ENCODE measurements around the gene NPFFR1. TPM values are rescaled to one million over a fixed set of nuclear protein-coding genes. Genes with fewer than 3 reads are reported as not detected.

Gene NPFFR1
- total and polyA plus RNA-seq, 4 donors, result 0.50 to 1.8 (median 1.6) TPM

DNA sequence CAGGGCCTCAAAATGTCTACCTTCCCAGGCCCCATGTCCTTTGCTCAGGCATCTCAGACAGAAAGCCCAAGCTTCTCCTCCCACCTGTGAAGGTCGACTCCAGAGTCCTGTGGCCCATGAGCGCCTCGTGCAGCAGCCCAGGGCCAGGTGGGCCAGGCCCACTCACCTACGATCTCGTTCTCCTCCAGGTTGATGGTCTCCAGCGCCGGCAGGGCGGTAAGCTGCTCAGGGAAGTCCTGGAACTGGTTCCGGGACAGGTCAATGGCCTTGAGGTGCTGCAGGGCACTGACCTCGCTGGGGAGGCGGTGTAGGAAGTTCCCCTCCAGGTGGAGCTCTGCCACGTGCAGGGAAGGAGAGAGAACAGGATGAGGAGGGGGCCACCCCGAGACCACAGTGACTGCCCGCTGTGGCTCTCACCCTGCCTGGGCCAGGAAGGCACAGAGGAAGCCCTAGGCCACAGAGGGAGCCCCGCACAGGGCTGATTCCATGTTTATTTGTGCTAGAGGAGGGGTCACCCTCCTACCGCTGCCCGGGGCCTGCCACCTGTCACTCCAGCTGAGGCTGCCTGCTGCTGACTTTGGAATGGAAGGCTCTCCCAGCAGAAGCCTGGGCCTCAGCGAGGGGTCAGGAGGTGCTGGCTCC, 40.0 kb upstream of the NPFFR1 start:
- Histone ChIP-seq H3K4me1 (ENCODE audit: control insufficient read depth, insufficient read depth, low read length) (peaks cover 30% of the 10 kb centered on the region), H3K27me3 (ENCODE audit: control insufficient read depth, insufficient read depth, low read length) (no peaks in the 10 kb centered on the region), H3K27ac (ENCODE audit: low read depth, low read length) (no peak overlapping the region), H3K4me3 (ENCODE audit: low read depth, low read length) (no peak overlapping the region), H3K36me3 (ENCODE audit: control insufficient read depth, insufficient read depth, low read length) (peaks cover 21% of the 10 kb centered on the region), H3K9me3 (ENCODE audit: control insufficient read depth, insufficient read depth, low read length) (no peaks in the 10 kb centered on the region)
- 77% methylated on average over 18 of the region's 18 CpGs for WGBS (ENCODE audit: insufficient coverage)
- no peak for DNase-seq (ENCODE audit: low read depth in 4 of 6, low spot score in 6 of 6)

DNA sequence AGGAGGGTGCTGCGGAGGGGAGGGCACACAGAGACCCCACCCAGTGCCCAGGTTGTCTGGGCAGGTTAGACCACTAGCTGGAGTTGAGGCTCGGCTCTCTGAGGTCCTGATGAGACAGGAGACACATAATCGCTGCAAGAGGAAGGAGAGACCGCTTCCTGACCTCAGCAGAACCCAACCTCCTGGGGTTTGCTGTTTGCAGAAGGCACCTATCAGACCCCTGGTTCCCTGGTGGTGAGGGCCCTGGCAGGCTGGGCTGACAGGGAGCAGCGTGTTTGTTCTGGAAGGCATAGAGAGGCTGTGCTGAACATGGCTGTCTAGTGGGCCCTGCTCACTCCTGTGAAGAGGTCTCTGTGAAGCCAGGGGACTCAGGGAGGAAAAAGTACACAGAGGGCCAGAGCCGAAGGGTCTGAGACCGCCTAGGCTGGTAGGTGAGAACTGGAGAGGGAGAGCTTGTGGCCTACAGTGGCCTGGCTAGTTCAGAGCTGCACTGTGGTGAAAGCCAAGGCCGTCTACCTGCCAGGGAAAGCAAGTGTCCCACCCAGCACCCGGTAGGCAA, 39.4 kb upstream of the NPFFR1 start:
- Histone ChIP-seq H3K27me3 (ENCODE audit: control insufficient read depth, insufficient read depth, low read length) (no peaks in the 10 kb centered on the region), H3K4me1 (ENCODE audit: control insufficient read depth, insufficient read depth, low read length) (peaks cover 30% of the 10 kb centered on the region), H3K9me3 (ENCODE audit: control insufficient read depth, insufficient read depth, low read length) (no peaks in the 10 kb centered on the region), H3K27ac (ENCODE audit: low read depth, low read length) (no peak overlapping the region), H3K36me3 (ENCODE audit: control insufficient read depth, insufficient read depth, low read length) (peaks cover 21% of the 10 kb centered on the region), H3K4me3 (ENCODE audit: low read depth, low read length) (no peak overlapping the region)
- no peak for DNase-seq (ENCODE audit: low read depth in 4 of 6, low spot score in 6 of 6)
- 92% methylated on average over 9 of the region's 9 CpGs for WGBS (ENCODE audit: insufficient coverage)

DNA sequence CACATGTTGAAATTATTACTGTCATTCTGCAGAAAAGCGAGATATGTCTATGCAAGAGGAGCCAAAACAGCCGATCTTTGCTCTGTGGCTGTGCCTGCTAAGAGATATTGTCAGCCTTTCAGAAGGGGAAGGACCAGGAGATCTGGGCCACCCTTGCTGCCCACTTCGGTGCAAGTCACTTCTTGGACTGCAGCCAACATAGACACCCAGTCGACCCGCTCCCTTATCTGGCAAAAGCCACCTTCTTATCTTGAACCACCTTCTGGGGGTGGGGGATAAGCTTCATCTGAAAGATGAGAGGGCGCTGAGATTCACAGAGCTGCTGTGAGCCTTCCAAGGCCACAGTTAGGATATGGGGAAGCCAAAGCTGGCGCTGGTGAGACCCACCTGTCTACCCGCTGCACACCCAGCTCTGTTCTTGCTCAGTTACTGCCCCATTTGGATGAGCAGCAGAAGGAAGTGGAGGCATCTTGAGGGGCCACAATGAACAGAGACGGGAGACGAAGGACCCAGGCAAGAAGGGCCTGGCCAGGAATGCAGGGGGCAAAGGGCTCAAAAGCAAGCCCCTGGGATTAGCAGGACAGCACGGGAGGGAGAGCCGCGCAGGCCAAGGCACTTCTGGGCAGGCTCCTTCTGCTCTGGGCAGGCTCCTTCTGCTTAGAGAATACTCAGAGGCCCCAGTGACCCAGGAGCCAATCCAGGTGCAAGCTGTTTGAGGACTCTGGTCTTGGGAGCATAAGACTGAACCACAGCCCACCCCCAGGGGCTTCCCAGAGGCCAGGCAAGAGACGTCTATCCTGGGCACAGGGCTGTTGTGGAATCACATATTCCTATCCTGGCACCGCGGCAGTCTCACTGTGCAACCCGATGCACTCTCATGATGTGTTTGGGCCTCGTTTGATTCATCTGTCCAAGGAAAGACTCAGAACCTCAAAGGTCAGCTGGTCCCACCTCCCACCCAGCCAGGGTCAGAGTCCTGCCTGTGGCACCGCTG, 38.4 kb upstream of the NPFFR1 start:
- no peak for DNase-seq (ENCODE audit: low read depth in 4 of 6, low spot score in 6 of 6)
- Histone ChIP-seq H3K4me3 (ENCODE audit: low read depth, low read length) (no peak overlapping the region), H3K36me3 (ENCODE audit: control insufficient read depth, insufficient read depth, low read length) (peaks cover 21% of the 10 kb centered on the region), H3K4me1 (ENCODE audit: control insufficient read depth, insufficient read depth, low read length) (peaks cover 34% of the 10 kb centered on the region), H3K27me3 (ENCODE audit: control insufficient read depth, insufficient read depth, low read length) (no peaks in the 10 kb centered on the region), H3K9me3 (ENCODE audit: control insufficient read depth, insufficient read depth, low read length) (no peaks in the 10 kb centered on the region), H3K27ac (ENCODE audit: low read depth, low read length) (no peak overlapping the region)
- 96% methylated on average over 16 of the region's 19 CpGs for WGBS (ENCODE audit: insufficient coverage)

DNA sequence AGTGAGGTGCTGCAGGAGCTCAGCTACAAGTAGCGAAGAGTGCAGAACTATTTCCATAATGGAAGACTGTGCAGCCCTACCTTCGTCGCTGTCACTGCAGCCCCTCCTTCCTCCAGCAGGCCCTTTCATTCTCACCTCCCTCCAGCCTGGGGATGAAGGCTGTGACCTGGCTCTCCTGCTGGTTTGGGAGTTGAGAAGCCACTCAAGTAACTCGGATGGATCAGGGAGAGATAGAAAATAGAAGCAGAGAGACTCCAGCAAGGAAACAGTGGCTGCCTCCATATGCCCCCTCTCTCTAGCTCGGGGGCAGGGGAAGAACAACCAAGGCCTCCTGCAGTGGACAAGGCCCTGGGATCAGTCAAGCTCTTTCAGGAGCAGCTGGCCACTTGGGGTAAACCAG, 37.4 kb upstream of the NPFFR1 start:
- Histone ChIP-seq H3K27ac (ENCODE audit: low read depth, low read length) (no peak overlapping the region), H3K4me1 (ENCODE audit: control insufficient read depth, insufficient read depth, low read length) (peaks cover 34% of the 10 kb centered on the region)
- 32% methylated on average over 2 of the region's 5 CpGs for WGBS (ENCODE audit: insufficient coverage)

DNA sequence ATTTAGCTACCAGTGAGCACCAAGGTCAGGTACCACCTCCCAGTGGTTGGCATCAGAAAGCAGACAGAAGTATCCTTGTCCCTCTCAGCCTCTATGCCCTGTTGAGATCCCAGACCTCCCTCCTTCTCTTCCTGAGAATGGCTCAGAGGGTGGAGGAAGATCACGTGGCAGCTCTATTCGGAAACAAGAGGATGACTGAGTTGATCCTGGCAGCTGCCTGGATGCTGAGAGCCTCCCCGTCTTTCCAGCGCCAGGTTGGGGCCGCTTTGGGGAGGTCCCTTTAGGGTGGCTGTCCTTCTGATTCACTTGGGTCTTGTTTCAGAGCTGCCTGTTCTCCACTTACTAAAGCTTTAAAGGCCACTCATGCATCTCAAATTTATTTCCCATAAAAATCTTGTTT, 36.9 kb upstream of the NPFFR1 start:
- WGBS (ENCODE audit: insufficient coverage), result 42% methylated on average over 4 of the region's 5 CpGs
- peaks cover 27% of the 10 kb centered on the region for H3K36me3 ChIP-seq (ENCODE audit: control insufficient read depth, insufficient read depth, low read length)
- H3K4me3 ChIP-seq (ENCODE audit: low read depth, low read length), result no peak overlapping the region
- peaks cover 34% of the 10 kb centered on the region for H3K4me1 ChIP-seq (ENCODE audit: control insufficient read depth, insufficient read depth, low read length)
- no peak overlapping the region for H3K27ac ChIP-seq (ENCODE audit: low read depth, low read length)
- H3K9me3 ChIP-seq (ENCODE audit: control insufficient read depth, insufficient read depth, low read length), result no peaks in the 10 kb centered on the region
- H3K27me3 ChIP-seq (ENCODE audit: control insufficient read depth, insufficient read depth, low read length), result no peaks in the 10 kb centered on the region
- no peak for DNase-seq (ENCODE audit: low read depth in 4 of 6, low spot score in 6 of 6)

More for the DNA sequence above, 37.4 kb upstream of the NPFFR1 start:
- no peak for DNase-seq (ENCODE audit: low read depth in 4 of 6, low spot score in 6 of 6)
- no peaks in the 10 kb centered on the region for H3K9me3 ChIP-seq (ENCODE audit: control insufficient read depth, insufficient read depth, low read length)
- H3K27me3 ChIP-seq (ENCODE audit: control insufficient read depth, insufficient read depth, low read length), result no peaks in the 10 kb centered on the region
- no peak overlapping the region for H3K4me3 ChIP-seq (ENCODE audit: low read depth, low read length)
- H3K36me3 ChIP-seq (ENCODE audit: control insufficient read depth, insufficient read depth, low read length), result peaks cover 27% of the 10 kb centered on the region

DNA sequence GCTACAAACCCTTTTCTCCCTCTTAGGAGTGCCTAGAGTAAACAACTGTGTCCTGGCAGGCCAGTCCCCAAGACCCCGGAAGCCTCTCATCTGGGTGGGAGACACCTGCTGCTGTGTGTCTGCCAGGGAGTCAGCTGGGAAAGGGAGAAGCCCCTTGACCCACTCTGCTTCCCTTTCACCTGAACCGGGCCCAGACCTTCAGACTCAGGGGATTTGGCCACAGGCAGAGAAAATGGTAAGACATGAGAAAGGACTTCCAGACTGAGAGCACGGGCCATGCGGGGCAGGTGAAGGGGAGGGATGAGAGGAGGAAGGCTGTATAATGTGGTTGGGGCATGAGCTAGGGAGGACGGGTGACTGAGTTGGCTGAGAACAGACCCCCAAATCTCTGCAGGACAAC, 36.0 kb upstream of the NPFFR1 start:
- H3K4me1 ChIP-seq (ENCODE audit: control insufficient read depth, insufficient read depth, low read length), result peaks cover 33% of the 10 kb centered on the region

DNA sequence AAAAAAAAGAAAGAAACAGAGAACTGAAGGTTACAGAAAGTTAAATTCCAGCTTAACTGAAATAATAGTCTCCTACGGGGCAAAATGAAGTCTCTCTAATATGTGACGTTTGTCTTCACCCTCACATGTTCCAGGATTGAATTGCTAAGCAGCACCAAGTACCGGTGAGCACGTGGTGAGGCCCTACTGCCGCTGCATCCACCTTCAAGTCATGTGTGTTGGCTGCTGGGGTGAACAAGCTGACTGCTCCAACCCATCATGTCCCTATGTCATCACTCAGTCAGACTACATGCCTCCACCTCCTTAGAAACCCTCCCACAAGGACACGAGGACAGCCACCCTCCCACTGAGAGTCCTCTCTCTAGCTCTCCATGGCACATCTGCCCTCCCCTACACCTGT, 35.4 kb upstream of the NPFFR1 start:
- Histone ChIP-seq H3K27ac (ENCODE audit: low read depth, low read length) (no peak overlapping the region), H3K4me3 (ENCODE audit: low read depth, low read length) (no peak overlapping the region), H3K9me3 (ENCODE audit: control insufficient read depth, insufficient read depth, low read length) (no peaks in the 10 kb centered on the region), H3K36me3 (ENCODE audit: control insufficient read depth, insufficient read depth, low read length) (peaks cover 22% of the 10 kb centered on the region), H3K27me3 (ENCODE audit: control insufficient read depth, insufficient read depth, low read length) (no peaks in the 10 kb centered on the region), H3K4me1 (ENCODE audit: control insufficient read depth, insufficient read depth, low read length) (peaks cover 27% of the 10 kb centered on the region)
- no peak for DNase-seq (ENCODE audit: low read depth in 4 of 6, low spot score in 6 of 6)
- WGBS (ENCODE audit: insufficient coverage), result 92% methylated on average over 6 of the region's 6 CpGs

More for the DNA sequence above, 36.0 kb upstream of the NPFFR1 start:
- no peak overlapping the region for H3K4me3 ChIP-seq (ENCODE audit: low read depth, low read length)
- H3K36me3 ChIP-seq (ENCODE audit: control insufficient read depth, insufficient read depth, low read length), result peaks cover 23% of the 10 kb centered on the region
- WGBS (ENCODE audit: insufficient coverage), result 95% methylated on average over 4 of the region's 5 CpGs
- H3K27ac ChIP-seq (ENCODE audit: low read depth, low read length), result no peak overlapping the region
- no peaks in the 10 kb centered on the region for H3K27me3 ChIP-seq (ENCODE audit: control insufficient read depth, insufficient read depth, low read length)
- no peak for DNase-seq (ENCODE audit: low read depth in 4 of 6, low spot score in 6 of 6)
- no peaks in the 10 kb centered on the region for H3K9me3 ChIP-seq (ENCODE audit: control insufficient read depth, insufficient read depth, low read length)

DNA sequence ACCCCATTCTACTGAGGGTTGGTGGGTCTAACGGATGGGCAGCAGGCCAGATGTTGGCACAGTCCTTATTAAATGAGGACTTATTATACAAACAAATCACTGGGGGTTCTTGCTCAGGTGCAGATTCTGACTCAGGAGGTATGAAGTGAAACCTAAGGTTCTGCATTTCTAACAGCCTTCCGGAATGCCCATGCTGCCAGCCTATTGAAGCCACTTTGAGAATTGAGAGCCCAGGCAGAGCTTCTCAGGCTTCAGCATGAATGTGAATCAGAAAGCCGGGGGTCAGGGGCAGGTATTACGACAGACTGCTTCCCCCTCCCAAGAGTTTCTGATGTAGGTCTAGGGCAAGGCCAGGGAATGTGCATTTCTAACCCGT, 34.1 kb upstream of the NPFFR1 start:
- Histone ChIP-seq H3K27ac (ENCODE audit: low read depth, low read length) (no peak overlapping the region), H3K4me1 (ENCODE audit: control insufficient read depth, insufficient read depth, low read length) (peaks cover 16% of the 10 kb centered on the region), H3K4me3 (ENCODE audit: low read depth, low read length) (no peak overlapping the region), H3K9me3 (ENCODE audit: control insufficient read depth, insufficient read depth, low read length) (no peaks in the 10 kb centered on the region), H3K36me3 (ENCODE audit: control insufficient read depth, insufficient read depth, low read length) (peaks cover 10% of the 10 kb centered on the region), H3K27me3 (ENCODE audit: control insufficient read depth, insufficient read depth, low read length) (no peaks in the 10 kb centered on the region)
- WGBS (ENCODE audit: insufficient coverage), result 98% methylated on average over 4 of the region's 5 CpGs
- no peak for DNase-seq (ENCODE audit: low read depth in 4 of 6, low spot score in 6 of 6)

DNA sequence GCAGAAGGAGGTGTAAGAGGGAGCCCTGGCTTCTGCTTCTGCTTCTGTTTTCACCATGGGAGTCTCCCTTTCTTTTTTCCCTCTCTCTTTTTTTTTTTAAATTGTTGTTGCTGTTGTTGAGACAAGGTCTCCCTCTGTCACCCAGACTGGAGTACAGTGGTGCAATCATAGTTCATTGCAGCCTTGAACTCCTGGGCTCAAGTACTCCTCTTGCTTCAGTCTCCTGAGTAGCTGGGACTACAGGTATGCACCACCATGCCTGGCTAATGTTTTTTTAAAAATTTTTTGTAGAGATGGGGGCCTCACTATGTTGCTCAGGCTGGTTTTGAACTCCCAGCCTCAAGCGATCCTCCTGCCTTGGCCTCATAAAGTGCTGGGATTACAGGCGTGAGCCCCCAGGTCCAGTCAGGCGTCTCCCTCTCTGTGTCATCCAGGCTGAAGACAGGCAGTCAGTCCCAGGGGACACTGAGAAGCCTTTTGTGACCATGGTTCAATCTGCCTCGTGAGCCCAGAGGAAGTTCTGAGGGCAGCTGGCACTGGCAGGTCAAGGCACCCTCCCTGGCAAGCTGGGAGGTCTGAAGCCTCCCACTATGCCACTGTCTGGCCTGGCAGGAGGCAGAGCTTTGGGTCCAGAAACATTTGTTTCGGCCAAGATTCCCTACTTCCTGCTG, 33.6 kb upstream of the NPFFR1 start:
- no peak for DNase-seq (ENCODE audit: low read depth in 4 of 6, low spot score in 6 of 6)
- 80% methylated on average over 4 of the region's 5 CpGs for WGBS (ENCODE audit: insufficient coverage)
- H3K4me3 ChIP-seq (ENCODE audit: low read depth, low read length), result no peak overlapping the region
- no peaks in the 10 kb centered on the region for H3K9me3 ChIP-seq (ENCODE audit: control insufficient read depth, insufficient read depth, low read length)
- H3K27me3 ChIP-seq (ENCODE audit: control insufficient read depth, insufficient read depth, low read length), result no peaks in the 10 kb centered on the region
- no peak overlapping the region for H3K27ac ChIP-seq (ENCODE audit: low read depth, low read length)
- H3K36me3 ChIP-seq (ENCODE audit: control insufficient read depth, insufficient read depth, low read length), result peaks cover 9% of the 10 kb centered on the region
- peaks cover 16% of the 10 kb centered on the region for H3K4me1 ChIP-seq (ENCODE audit: control insufficient read depth, insufficient read depth, low read length)

Measured in spinal cord (tissue), 10 donors.